B cell (primary cell): ENCODE measurements around the gene RSPH1. TPM values are rescaled to one million over a fixed set of nuclear protein-coding genes. Genes with fewer than 3 reads are reported as not detected.

Experiments
- ATAC-seq: fragments of 200-7000 bp; cut with Tn5 transposase; one replicate; pipeline ENCODE4 v1.10.0; 2021; ENCODE audit warnings: low read depth, mild to moderate bottlenecking, moderate number of reproducible peaks, moderate library complexity
- CTCF ChIA-PET: fragments of 350-600 bp; sonication (Branson Sonifier 250); formaldehyde crosslinking; loops from one replicate; lab custom pipeline; 2021; ENCODE audit warnings: antibody characterized with exemption, inconsistent platforms; lab: Charles Lee
- POLR2A ChIA-PET: fragments of 350-600 bp; sonication (Branson Sonifier 250); formaldehyde crosslinking; loops from one replicate; lab custom pipeline; 2021; ENCODE audit warnings: antibody characterized with exemption; lab: Charles Lee
- DNase-seq: peaks from one replicate; pipeline ENCODE4 v3.0.0; 2013
- H2AFZ ChIP-seq: 2 replicates; pipeline ENCODE4 v1.6.1; 2012; ENCODE audit warnings: mild to moderate bottlenecking, low read depth, low read length; ENCODE audit not compliant: insufficient read depth, poor library complexity, severe bottlenecking
- H3K27ac ChIP-seq, 2 donors: 1 replicate in 1 of 2; 2 replicates in 1 of 2; pipeline ENCODE4 v1.5.1; 2012 to 2013; ENCODE audit warnings: low read length in 2 of 2, mild to moderate bottlenecking in 2 of 2, moderate library complexity in 1 of 2
- H3K27me3 ChIP-seq, 4 experiments: fragments of 200-600 bp in 1 of 4; sonication (generic) in 1 of 4; replicated peaks in 1 of 4; 1 replicate in 2 of 4; 2 replicates in 2 of 4; pipeline versions ENCODE4 v1.6.1 to v1.7.0; 2013 to 2016; ENCODE audit warnings: low read length in 3 of 4, mild to moderate bottlenecking in 2 of 4, mixed read lengths in 1 of 4, moderate library complexity in 1 of 4; ENCODE audit not compliant: insufficient read depth in 4 of 4, control insufficient read depth in 3 of 4; ENCODE audit errors: control extremely low read depth in 1 of 4
- H3K36me3 ChIP-seq, 2 experiments: replicated peaks in 1 of 2; 1 replicate in 1 of 2; 2 replicates in 1 of 2; pipeline versions ENCODE4 v1.6.1 to v1.7.1; 2013; ENCODE audit warnings: low read length in 1 of 2; ENCODE audit not compliant: insufficient read depth in 2 of 2, control insufficient read depth in 1 of 2; ENCODE audit errors: control extremely low read depth in 1 of 2, extremely low read depth in 1 of 2
- H3K4me1 ChIP-seq, 2 donors: fragments of 200-600 bp in 1 of 2; sonication (generic) in 1 of 2; 1 replicate in 1 of 2; 2 replicates in 1 of 2; pipeline versions ENCODE4 v1.5.1 to v1.6.1; 2013 to 2017; ENCODE audit warnings: low read length in 2 of 2; ENCODE audit not compliant: control insufficient read depth in 2 of 2, insufficient read depth in 2 of 2
- H3K4me2 ChIP-seq: replicated peaks from 2 replicates; pipeline ENCODE3; 2012; ENCODE audit warnings: mild to moderate bottlenecking, low read depth, low read length; ENCODE audit not compliant: poor library complexity, severe bottlenecking
- H3K4me3 ChIP-seq, 5 experiments: fragments of 200-600 bp in 1 of 5; sonication (generic) in 1 of 5; 1 replicate in 3 of 5; 2 replicates in 2 of 5; pipeline versions ENCODE4 v1.5.1 to v1.7.0; 2011 to 2016; ENCODE audit warnings: low read length in 4 of 5, mild to moderate bottlenecking in 4 of 5, low read depth in 2 of 5, control low read depth in 1 of 5, moderate library complexity in 1 of 5; ENCODE audit not compliant: insufficient read depth in 1 of 5; ENCODE audit errors: control extremely low read depth in 1 of 5, extremely low read depth in 1 of 5
- H3K79me2 ChIP-seq: fragments of 200-600 bp; sonication (generic); one replicate; pipeline ENCODE4 v1.6.0; 2016; ENCODE audit warnings: low read length; ENCODE audit not compliant: control insufficient read depth, insufficient read depth
- H3K9ac ChIP-seq: fragments of 200-600 bp; sonication (generic); 2 replicates; pipeline ENCODE4 v1.6.1; 2017; ENCODE audit warnings: mild to moderate bottlenecking, low read length, moderate library complexity
- H3K9me3 ChIP-seq, 3 donors: one replicate each; pipeline versions ENCODE4 v1.6.1 to v1.7.1; 2013; ENCODE audit warnings: low read length in 2 of 3; ENCODE audit not compliant: control insufficient read depth in 2 of 3, insufficient read depth in 1 of 3; ENCODE audit errors: control extremely low read depth in 1 of 3
- H4K20me1 ChIP-seq: 2 replicates; pipeline ENCODE4 v1.6.0; 2012; ENCODE audit warnings: mild to moderate bottlenecking, low read length; ENCODE audit not compliant: insufficient read depth, control insufficient read depth, poor library complexity, severe bottlenecking
- H3K27ac Mint-ChIP-seq: one replicate; pipeline ENCODE4 v1.8.0; 2021; ENCODE audit warnings: mixed read lengths
- H3K27me3 Mint-ChIP-seq: one replicate; pipeline ENCODE4 v1.8.0; 2021; ENCODE audit warnings: mixed read lengths
- H3K4me1 Mint-ChIP-seq: one replicate; pipeline ENCODE4 v1.8.0; 2021; ENCODE audit warnings: mixed read lengths
- H3K4me3 Mint-ChIP-seq: one replicate; pipeline ENCODE4 v1.8.0; 2021; ENCODE audit warnings: mixed read lengths
- H3K9me3 Mint-ChIP-seq: one replicate; pipeline ENCODE4 v1.8.0; 2022; ENCODE audit warnings: mixed read lengths; ENCODE audit not compliant: insufficient read depth
- CTCF ChIP-seq: fragments of 200-600 bp; IDR thresholded peaks from one replicate; pipeline ENCODE4 v1.8.0; 2022; ENCODE audit warnings: antibody characterized with exemption, mild to moderate bottlenecking
- EZH2 ChIP-seq: IDR thresholded peaks from 2 replicates; pipeline ENCODE4 v1.6.1; 2012; ENCODE audit warnings: borderline replicate concordance, low read depth, mild to moderate bottlenecking, moderate library complexity, low read length; ENCODE audit not compliant: insufficient read depth, poor library complexity, severe bottlenecking
- WGBS: methylation state at CpG from one replicate; pipeline ENCODE4 v1.1.5; 2013; ENCODE audit warnings: missing lambda C conversion rate; ENCODE audit not compliant: insufficient coverage; 5-methylcytosine and 5-hydroxymethylcytosine counted together
- intact Hi-C: fragments of 100-400 bp; cut with micrococcal nuclease; formaldehyde crosslinking; loops from one replicate; pipeline ENCODE4 v1.10.0; 2022
- polyA plus RNA-seq: library from polyadenylated mRNA; depleted of rRNA; stranded (reverse); fragments of >200 nt; gene quantifications from 2 replicates; pipeline ENCODE4 v1.2.3, GENCODE V29; 2012
- total RNA-seq, 2 donors: library from RNA; stranded (reverse); fragments of 120-200 nt in 1 of 2; gene quantifications; 1 replicate in 1 of 2; 2 replicates in 1 of 2; pipeline versions ENCODE4 v1.2.3 to v1.2.4, GENCODE V29; 2013 to 2022

The RSPH1 gene
- total and polyA plus RNA-seq, 2 donors (not counting 1 experiment from before 2014, with no cell fraction given), result 0.10 to 0.64 TPM

GRCh38 chr21:42435401-42435800 lies 60.6 kb downstream of the RSPH1 start:
- Histone ChIP-seq H3K27ac (no peak overlapping the region), H2AFZ (no peak overlapping the region), H3K79me2 (no peaks in the 10 kb centered on the region), H4K20me1 (no peaks in the 10 kb centered on the region), H3K9me3 (peaks cover 0 to 26% (median 14%) of the 10 kb centered on the region in 3 donors), H3K4me3 (no peak overlapping the region), H3K36me3 (no peaks in the 10 kb centered on the region), H3K27me3 (peaks cover 0 to 26% (median 4%) of the 10 kb centered on the region in 4 experiments), H3K4me1 (no peaks in the 10 kb centered on the region), H3K4me2 (no peak overlapping the region), H3K9ac (no peak overlapping the region)
- peaks cover 47% of the 10 kb centered on the region for H3K27me3 Mint-ChIP-seq
- POLR2A ChIA-PET, result no interaction called here
- no peak overlapping the region for H3K4me3 Mint-ChIP-seq
- peaks cover under 1% of the 10 kb centered on the region for H3K4me1 Mint-ChIP-seq
- intact Hi-C loops, result no loop called here
- ATAC-seq, result no peak
- TF ChIP-seq EZH2, result no peak
- no peak for TF ChIP-seq CTCF
- 64% methylated on average over 4 of the region's 4 CpGs for WGBS
- CTCF ChIA-PET, result no interaction called here
- no peak overlapping the region for H3K27ac Mint-ChIP-seq
- peaks cover 14% of the 10 kb centered on the region for H3K9me3 Mint-ChIP-seq
- DNase-seq, result no peak

GRCh38 chr21:42434884-42435283 lies 61.1 kb downstream of the RSPH1 start:
- no peaks in the 10 kb centered on the region for H3K4me1 Mint-ChIP-seq
- 100% methylated on average over 3 of the region's 3 CpGs for WGBS
- H3K4me3 Mint-ChIP-seq, result no peak overlapping the region
- Histone ChIP-seq H3K9ac (no peak overlapping the region), H3K4me3 (no peak overlapping the region), H3K9me3 (peaks cover 0 to 26% (median 14%) of the 10 kb centered on the region in 3 donors), H3K27me3 (peaks cover 0 to 29% (median 4%) of the 10 kb centered on the region in 4 experiments), H3K79me2 (no peaks in the 10 kb centered on the region), H3K36me3 (no peaks in the 10 kb centered on the region), H2AFZ (no peak overlapping the region), H3K4me1 (no peaks in the 10 kb centered on the region), H3K27ac (no peak overlapping the region), H3K4me2 (no peak overlapping the region), H4K20me1 (no peaks in the 10 kb centered on the region)
- H3K27ac Mint-ChIP-seq, result no peak overlapping the region
- DNase-seq (no peak), ATAC-seq (no peak)
- POLR2A ChIA-PET, result no interaction called here
- TF ChIP-seq CTCF, result no peak
- TF ChIP-seq EZH2, result no peak
- CTCF ChIA-PET, result interaction anchor here (0.6 kb wide), 1 partner anchor 32 kb away, joined by 3 read pairs; no protein-coding TSS in a partner anchor
- intact Hi-C loops, result no loop called here
- H3K27me3 Mint-ChIP-seq, result peaks cover 47% of the 10 kb centered on the region
- H3K9me3 Mint-ChIP-seq, result peaks cover 14% of the 10 kb centered on the region
